Endothelial cell of umbilical vein (primary cell): ENCODE measurements around the gene PCGF3. TPM values are rescaled to one million over a fixed set of nuclear protein-coding genes. Genes with fewer than 3 reads are reported as not detected.

Experiments used
- BruUV-seq: library from RNA; stranded (reverse); fragments of 400-500 nt; replicated peaks from 2 replicates; lab custom pipeline; 2021; lab: Mats Ljungman, UMichigan
- CTCF ChIA-PET: fragments of 300-600, 350-600 bp; sonication (Branson Sonifier 250); formaldehyde crosslinking; loops from one replicate; lab custom pipeline; 2021; ENCODE audit warnings: antibody characterized with exemption, inconsistent platforms; lab: Charles Lee
- POLR2A ChIA-PET: fragments of 300-600, 350-600 bp; sonication (Branson Sonifier 250); formaldehyde crosslinking; loops from one replicate; lab custom pipeline; 2021; ENCODE audit warnings: antibody characterized with exemption, inconsistent platforms; lab: Charles Lee
- DNase-seq: peaks from one replicate; pipeline ENCODE4 v3.0.0-alpha.2; 2011; ENCODE audit warnings: low read depth, low spot score
- FAIRE-seq: peaks from 2 replicates; lab custom pipeline; 2011; peaks lifted over from hg19 to GRCh38; lab: Jason Lieb, UNC
- H2AFZ ChIP-seq: 2 replicates; pipeline ENCODE4 v1.6.0; 2012; ENCODE audit warnings: low read depth, low read length, control low read depth, inconsistent platforms
- H3K27ac ChIP-seq: 2 replicates; pipeline ENCODE4 v1.5.1; 2011; ENCODE audit warnings: low read depth, mild to moderate bottlenecking, control low read depth, low read length, moderate library complexity; ENCODE audit not compliant: insufficient read depth
- H3K27me3 ChIP-seq, 2 experiments: 2 replicates each; pipeline versions ENCODE4 v1.6.0 to v1.6.1; 2011; ENCODE audit warnings: low read length in 2 of 2, mixed read lengths in 1 of 2; ENCODE audit not compliant: control insufficient read depth in 2 of 2, insufficient read depth in 2 of 2
- H3K36me3 ChIP-seq, 2 experiments: 2 replicates in 1 of 2; 3 replicates in 1 of 2; pipeline ENCODE4 v1.5.1; 2011; ENCODE audit warnings: low read length in 2 of 2, mild to moderate bottlenecking in 1 of 2, moderate library complexity in 1 of 2; ENCODE audit not compliant: control insufficient read depth in 2 of 2, insufficient read depth in 2 of 2; ENCODE audit errors: extremely low read depth in 1 of 2
- H3K4me1 ChIP-seq: 3 replicates; pipeline ENCODE4 v1.5.1; 2011; ENCODE audit warnings: mild to moderate bottlenecking, low read length; ENCODE audit not compliant: control insufficient read depth, insufficient read depth; ENCODE audit errors: extremely low read depth
- H3K4me2 ChIP-seq: 2 replicates; pipeline ENCODE4 v1.6.1; 2011; ENCODE audit warnings: low read length, control low read depth, mixed read lengths; ENCODE audit not compliant: insufficient read depth
- H3K4me3 ChIP-seq, 3 experiments: fragments of 200-600 bp in 1 of 3; sonication (generic), shearing (Covaris generic) in 1 of 3; replicated peaks in 1 of 3; 2 replicates each; pipeline ENCODE4 v1.5.1; 2011 to 2016; ENCODE audit warnings: control low read depth in 3 of 3, low read length in 3 of 3, mild to moderate bottlenecking in 2 of 3, inconsistent platforms in 1 of 3, low read depth in 1 of 3, moderate library complexity in 1 of 3; ENCODE audit not compliant: insufficient read depth in 1 of 3
- H3K79me2 ChIP-seq: 2 replicates; pipeline ENCODE4 v1.6.0; 2012; ENCODE audit warnings: low read length, inconsistent platforms; ENCODE audit not compliant: control insufficient read depth, insufficient read depth
- H3K9ac ChIP-seq: replicated peaks from 2 replicates; pipeline ENCODE3; 2011; ENCODE audit warnings: low read length, control low read depth; ENCODE audit not compliant: insufficient read depth; ENCODE audit errors: extremely low read depth
- H3K9me1 ChIP-seq: replicated peaks from 3 replicates; pipeline ENCODE4 v1.6.0; 2011; ENCODE audit warnings: mild to moderate bottlenecking, low read length; ENCODE audit not compliant: control insufficient read depth, insufficient read depth; ENCODE audit errors: extremely low read depth
- H3K9me3 ChIP-seq: replicated peaks from 2 replicates; pipeline ENCODE4 v1.5.1; 2012; ENCODE audit warnings: low read length, inconsistent platforms; ENCODE audit not compliant: control insufficient read depth, insufficient read depth
- H4K20me1 ChIP-seq: replicated peaks from 2 replicates; pipeline ENCODE3; 2011; ENCODE audit warnings: mild to moderate bottlenecking, low read length; ENCODE audit not compliant: control insufficient read depth, insufficient read depth; ENCODE audit errors: extremely low read depth
- CTCF ChIP-seq, 2 donors: IDR thresholded peaks; 1 replicate in 1 of 2; 2 replicates in 1 of 2; pipeline ENCODE4 v1.5.1; 2011; ENCODE audit warnings: low read length in 2 of 2, mild to moderate bottlenecking in 2 of 2, moderate library complexity in 2 of 2, control low read depth in 1 of 2, inconsistent platforms in 1 of 2, low read depth in 1 of 2; ENCODE audit not compliant: insufficient read depth in 1 of 2; ENCODE audit errors: extremely low read depth in 1 of 2
- EZH2 ChIP-seq: IDR thresholded peaks from 2 replicates; pipeline ENCODE4 v1.6.1; 2012; ENCODE audit warnings: borderline replicate concordance, low read depth, mild to moderate bottlenecking, moderate library complexity, low read length, inconsistent platforms; ENCODE audit not compliant: severe bottlenecking
- FOS ChIP-seq: IDR thresholded peaks from 2 replicates; pipeline ENCODE4 v1.6.1; 2011; ENCODE audit warnings: mild to moderate bottlenecking, low read length, moderate library complexity, borderline replicate concordance; ENCODE audit not compliant: insufficient read depth
- GATA2 ChIP-seq: IDR thresholded peaks from 2 replicates; pipeline ENCODE4 v1.7.0; 2011; ENCODE audit warnings: low read depth, mild to moderate bottlenecking, moderate library complexity, mixed read lengths, low read length; ENCODE audit not compliant: insufficient read length, insufficient read depth
- JUN ChIP-seq: IDR thresholded peaks from 2 replicates; pipeline ENCODE4 v1.6.1; 2011; ENCODE audit warnings: borderline replicate concordance, low read depth; ENCODE audit not compliant: insufficient read length, insufficient read depth
- MAX ChIP-seq: IDR thresholded peaks from 2 replicates; pipeline ENCODE4 v1.6.1; 2011; ENCODE audit not compliant: insufficient read depth, insufficient read length
- MYC ChIP-seq: IDR thresholded peaks from one replicate; pipeline ENCODE4 v1.6.1; 2011; ENCODE audit warnings: mild to moderate bottlenecking, low read depth, low read length
- POLR2A ChIP-seq: IDR thresholded peaks from 2 replicates; pipeline ENCODE4 v1.6.1; 2012; ENCODE audit warnings: low read depth, mild to moderate bottlenecking, control low read depth, low read length
- POLR2AphosphoS5 ChIP-seq: IDR thresholded peaks from 2 replicates; pipeline ENCODE4 v1.6.1; 2012; ENCODE audit warnings: low read depth, mild to moderate bottlenecking, control low read depth, low read length, moderate library complexity; ENCODE audit not compliant: insufficient read depth
- dilution Hi-C: fragments of 300-500 bp; cut with MboI; formaldehyde crosslinking; loops from one replicate; pipeline ENCODE4 v1.15.0; 2019; ENCODE audit warnings: low sequenced_read_pairs; ENCODE audit not compliant: extremely low pct_ligation_motif_present
- intact Hi-C: fragments of 100-400 bp; cut with micrococcal nuclease; formaldehyde crosslinking; loops from one replicate; pipeline ENCODE4 v1.10.0; 2022
- polyA plus RNA-seq, 4 experiments: library from polyadenylated mRNA; depleted of rRNA in 3 of 4; stranded (reverse) in 3 of 4; unstranded in 1 of 4; fragments of >200 nt; gene quantifications; 2 replicates each; pipeline versions ENCODE4 v1.2.1 to v1.2.3, GENCODE V29; 2011 to 2012; ENCODE audit warnings: missing spikeins in 1 of 4
- total RNA-seq: library from RNA; stranded (reverse); gene quantifications from 2 replicates; pipeline ENCODE4 v1.2.3, GENCODE V29; 2021

The PCGF3 gene
- total and polyA plus RNA-seq, 2 donors (not counting 3 experiments of a cell fraction or from before 2014, with no cell fraction given) = 70.2 to 91.8 TPM

- H4K20me1 ChIP-seq = peaks cover 3% of the 10 kb centered on the region
- no TSS peak for BruUV-seq
- intact Hi-C loops = no loop called here
These were observed 33.2 kb downstream of the PCGF3 start for GRCh38 chr4:738781-739280.

More at GRCh38 chr4:738781-739280, 33.2 kb downstream of the PCGF3 start:
- H3K27me3 ChIP-seq = no peaks in the 10 kb centered on the region
- DNase-seq = no peak
- no peak overlapping the region for H2AFZ ChIP-seq
- H3K36me3 ChIP-seq = peaks cover 13 to 41% of the 10 kb centered on the region in 2 experiments
- no peaks in the 10 kb centered on the region for H3K9me3 ChIP-seq
- CTCF ChIA-PET = no interaction called here
- H3K9ac ChIP-seq = no peak overlapping the region
- POLR2A ChIA-PET = no interaction called here
- no peaks in the 10 kb centered on the region for H3K9me1 ChIP-seq
- FAIRE-seq = no peak
- H3K27ac ChIP-seq = no peak overlapping the region
- no peak overlapping the region for H3K4me2 ChIP-seq
- H3K4me3 ChIP-seq = no peak overlapping the region
- H3K79me2 ChIP-seq = no peaks in the 10 kb centered on the region
- H3K4me1 ChIP-seq = no peaks in the 10 kb centered on the region
- no peak for TF ChIP-seq GATA2
- TF ChIP-seq CTCF (IDR thresholded peaks at IDR 0.05; ENCODE audit: extremely low read depth in 1 of 2, insufficient read depth in 1 of 2, low read depth in 1 of 2, low read length in 2 of 2) = no peak
- TF ChIP-seq FOS = no peak
- no peak for TF ChIP-seq POLR2AphosphoS5
- no peak for TF ChIP-seq EZH2
- TF ChIP-seq MYC = no peak
- no peak for TF ChIP-seq POLR2A
- TF ChIP-seq MAX = no peak
- TF ChIP-seq JUN = no peak
- dilution Hi-C loops = no loop called here
